T-cell (primary cell): ENCODE results near the gene CTNNB1. TPM values are rescaled to one million over a fixed set of nuclear protein-coding genes. Genes with fewer than 3 reads are reported as not detected.
A peak's percentile ranks its signal among the peaks of the same experiment; 100 is the strongest.

Experiments used
- ATAC-seq, 4 experiments: fragments of 200-7000 bp in 3 of 4; fragments of 150-1000 bp in 1 of 4; cut with Tn5 transposase; replicated peaks in 1 of 4; 1 replicate in 3 of 4; 2 replicates in 1 of 4; pipeline ENCODE4 v1.10.0; 2021; ENCODE audit warnings: moderate library complexity in 3 of 4, mild to moderate bottlenecking in 2 of 4, moderate number of reproducible peaks in 1 of 4
- CTCF ChIA-PET, 2 donors: fragments of 300-600 bp; sonication (Branson Sonifier 250); formaldehyde crosslinking; loops; one replicate each; lab custom pipeline; 2022; ENCODE audit warnings: antibody characterized with exemption in 2 of 2; lab: Charles Lee
- POLR2A ChIA-PET, 2 donors: fragments of 300-600 bp; sonication (Branson Sonifier 250); formaldehyde crosslinking; loops; one replicate each; lab custom pipeline; 2022; ENCODE audit warnings: antibody characterized with exemption in 2 of 2; lab: Charles Lee
- DNase-seq, 35 experiments: peaks; one replicate each; pipeline versions ENCODE4 v3.0.0 to v3.0.0-alpha.2; 2013 to 2023
- H3K27ac ChIP-seq: one replicate; pipeline ENCODE4 v1.5.1; 2013; ENCODE audit warnings: low read length
- H3K27me3 ChIP-seq, 2 experiments: replicated peaks in 1 of 2; 1 replicate in 1 of 2; 2 replicates in 1 of 2; pipeline versions ENCODE4 v1.6.1 to v1.7.0; 2013; ENCODE audit warnings: low read length in 1 of 2, mixed read lengths in 1 of 2; ENCODE audit not compliant: control insufficient read depth in 2 of 2, insufficient read depth in 2 of 2; ENCODE audit errors: extremely low read depth in 1 of 2
- H3K36me3 ChIP-seq, 2 donors: 1 replicate in 1 of 2; 2 replicates in 1 of 2; pipeline versions ENCODE4 v1.6.1 to v1.7.0; 2013; ENCODE audit warnings: low read length in 1 of 2; ENCODE audit not compliant: control insufficient read depth in 2 of 2, insufficient read depth in 1 of 2; ENCODE audit errors: extremely low read depth in 1 of 2
- H3K4me1 ChIP-seq, 2 experiments: 1 replicate in 1 of 2; 2 replicates in 1 of 2; pipeline versions ENCODE4 v1.6.1 to v1.7.0; 2013; ENCODE audit warnings: low read length in 2 of 2, mixed read lengths in 1 of 2; ENCODE audit not compliant: insufficient read depth in 2 of 2, control insufficient read depth in 1 of 2; ENCODE audit errors: extremely low read depth in 1 of 2
- H3K4me3 ChIP-seq, 2 donors: 1 replicate in 1 of 2; 2 replicates in 1 of 2; pipeline versions ENCODE4 v1.5.1 to v1.7.0; 2013; ENCODE audit warnings: mild to moderate bottlenecking in 2 of 2, low read length in 1 of 2, moderate library complexity in 1 of 2; ENCODE audit not compliant: control insufficient read depth in 1 of 2; ENCODE audit errors: extremely low read depth in 1 of 2
- H3K9me3 ChIP-seq: 2 replicates; pipeline ENCODE4 v1.7.0; 2013
- H3K27ac Mint-ChIP-seq, 2 donors: one replicate each; pipeline ENCODE4 v1.8.0; 2020 to 2021; ENCODE audit warnings: mild to moderate bottlenecking in 2 of 2, mixed read lengths in 2 of 2
- H3K27me3 Mint-ChIP-seq, 2 donors: one replicate each; pipeline ENCODE4 v1.8.0; 2021 to 2022; ENCODE audit warnings: mixed read lengths in 2 of 2
- H3K36me3 Mint-ChIP-seq: one replicate; pipeline ENCODE4 v1.8.0; 2021; ENCODE audit warnings: mixed read lengths
- H3K4me1 Mint-ChIP-seq, 3 donors: one replicate each; pipeline ENCODE4 v1.8.0; 2020 to 2022; ENCODE audit warnings: mixed read lengths in 3 of 3, mild to moderate bottlenecking in 1 of 3
- H3K4me3 Mint-ChIP-seq, 3 donors: one replicate each; pipeline ENCODE4 v1.8.0; 2020 to 2022; ENCODE audit warnings: mild to moderate bottlenecking in 3 of 3, mixed read lengths in 3 of 3, moderate library complexity in 3 of 3
- H3K9me3 Mint-ChIP-seq, 3 donors: one replicate each; pipeline ENCODE4 v1.8.0; 2020 to 2022; ENCODE audit warnings: mixed read lengths in 3 of 3
- WGBS: methylation state at CpG from one replicate; pipeline ENCODE4 v1.1.5; 2013; ENCODE audit warnings: missing lambda C conversion rate; ENCODE audit not compliant: insufficient coverage; 5-methylcytosine and 5-hydroxymethylcytosine counted together
- total RNA-seq, 35 experiments: library from RNA in 6 of 35; stranded (reverse) in 6 of 35; fragments of 120-200 nt in 1 of 35; gene quantifications; one replicate each; pipeline versions ENCODE4 v1.2.1 to v1.2.4 and lab custom pipeline; 2013 to 2026

CTNNB1 gene
- total RNA-seq, 5 donors from 2014 or later (not counting 1 experiment from before 2014, with no cell fraction given) = 147 to 180 (median 173) TPM

- Histone ChIP-seq H3K4me1 (peaks cover 18 to 20% of the 10 kb centered on the region in 2 experiments), H3K36me3 (no peaks in the 10 kb centered on the region), H3K27me3 (no peaks in the 10 kb centered on the region), H3K27ac (no peak overlapping the region), H3K4me3 (no peak overlapping the region), H3K9me3 (no peaks in the 10 kb centered on the region)
- peaks cover 7% of the 10 kb centered on the region for H3K36me3 Mint-ChIP-seq
- ChIA-PET CTCF (no interaction called here), POLR2A (interaction anchor here in 1 of 2 donors (0.6 kb wide), 1 partner anchor 17 kb away, joined by 3 read pairs; no protein-coding TSS in a partner anchor)
- H3K27me3 Mint-ChIP-seq = no peaks in the 10 kb centered on the region
- H3K4me1 Mint-ChIP-seq = peaks cover 90 to 92% (median 90%) of the 10 kb centered on the region in 3 donors
- DNase-seq (no peak), ATAC-seq (peak in 2 of 4 experiments; percentile 17 to 23)
- peak overlapping the region in 1 of 2 donors; percentile 7 for H3K27ac Mint-ChIP-seq
- H3K9me3 Mint-ChIP-seq = no peaks in the 10 kb centered on the region
- H3K4me3 Mint-ChIP-seq = peak overlapping the region in 2 of 3 donors; percentile 0 to 39
- WGBS = no CpG with 5 or more reads among the region's 1 CpG
These were observed 17.7 kb downstream of the CTNNB1 start for GRCh38 chr3:41216993-41217392.

GRCh38 chr3:41219424-41219823 is 20.1 kb downstream of the CTNNB1 start:
- ATAC-seq (no peak), DNase-seq (no peak)
- Histone ChIP-seq H3K27me3 (no peaks in the 10 kb centered on the region), H3K36me3 (peaks cover 6 to 7% of the 10 kb centered on the region in 2 donors), H3K9me3 (no peaks in the 10 kb centered on the region), H3K4me1 (peaks cover 13 to 19% of the 10 kb centered on the region in 2 experiments), H3K27ac (no peak overlapping the region), H3K4me3 (no peak overlapping the region)
- peaks cover 6% of the 10 kb centered on the region for H3K36me3 Mint-ChIP-seq
- CTCF ChIA-PET = interaction anchor here (0.9 to 1.5 kb wide), 3 partner anchors 12 to 17 kb away, joined by 3 to 5 read pairs (median 4); no protein-coding TSS in a partner anchor
- WGBS = no CpG with 5 or more reads among the region's 1 CpG
- H3K4me3 Mint-ChIP-seq = peak overlapping the region in 1 of 3 donors; percentile 7
- H3K9me3 Mint-ChIP-seq = no peaks in the 10 kb centered on the region
- no peak overlapping the region for H3K27ac Mint-ChIP-seq
- H3K27me3 Mint-ChIP-seq = no peaks in the 10 kb centered on the region
- POLR2A ChIA-PET = no interaction called here
- peaks cover 79 to 83% (median 81%) of the 10 kb centered on the region in 3 donors for H3K4me1 Mint-ChIP-seq

- Histone ChIP-seq H3K9me3 (no peaks in the 10 kb centered on the region), H3K27me3 (no peaks in the 10 kb centered on the region), H3K27ac (no peak overlapping the region), H3K4me1 (peaks cover 12 to 14% of the 10 kb centered on the region in 2 experiments), H3K4me3 (no peak overlapping the region), H3K36me3 (peaks cover 16 to 23% of the 10 kb centered on the region in 2 donors)
- Mint-ChIP-seq H3K36me3 (peaks cover 20% of the 10 kb centered on the region), H3K4me1 (peaks cover 73 to 78% (median 73%) of the 10 kb centered on the region in 3 donors), H3K4me3 (peak overlapping the region in 1 of 3 donors; percentile 11), H3K27me3 (no peaks in the 10 kb centered on the region), H3K9me3 (no peaks in the 10 kb centered on the region), H3K27ac (peak overlapping the region; percentile 17 to 75)
- ATAC-seq (no peak), DNase-seq (no peak)
- CTCF ChIA-PET = interaction anchor here in 1 of 2 donors (1.5 kb wide), 1 partner anchor 15 kb away, joined by 4 read pairs; no protein-coding TSS in a partner anchor
- WGBS = no CpG with 5 or more reads among the region's 7 CpGs
- POLR2A ChIA-PET = interaction anchor here (0.6 to 1.0 kb wide), 2 partner anchors 12 to 22 kb away, joined by 4 to 17 read pairs; partner anchors contain the start of gene CTNNB1 (in 1 of the 2)
These were observed 21.8 kb downstream of the CTNNB1 start for GRCh38 chr3:41220906-41221677.

GRCh38 chr3:41222012-41222411 is 22.7 kb downstream of the CTNNB1 start:
- Histone ChIP-seq H3K4me3 (no peak overlapping the region), H3K36me3 (peaks cover 16 to 32% of the 10 kb centered on the region in 2 donors), H3K27ac (no peak overlapping the region), H3K9me3 (no peaks in the 10 kb centered on the region), H3K4me1 (peaks cover 5 to 12% of the 10 kb centered on the region in 2 experiments), H3K27me3 (no peaks in the 10 kb centered on the region)
- DNase-seq (no peak), ATAC-seq (no peak)
- WGBS = 80% methylated on average over 1 of the region's 2 CpGs
- ChIA-PET POLR2A (no interaction called here), CTCF (no interaction called here)
- Mint-ChIP-seq H3K9me3 (no peaks in the 10 kb centered on the region), H3K27ac (peak overlapping the region; percentile 50 to 53), H3K4me3 (no peak overlapping the region), H3K36me3 (peaks cover 28% of the 10 kb centered on the region), H3K4me1 (peaks cover 74 to 79% (median 75%) of the 10 kb centered on the region in 3 donors), H3K27me3 (no peaks in the 10 kb centered on the region)

- H3K4me3 ChIP-seq = no peak overlapping the region
- ChIA-PET POLR2A (no interaction called here), CTCF (no interaction called here)
- no peaks in the 10 kb centered on the region for H3K9me3 ChIP-seq
- DNase-seq = no peak
- H3K4me1 ChIP-seq = peaks cover 2 to 11% of the 10 kb centered on the region in 2 experiments
- H3K4me1 Mint-ChIP-seq = peaks cover 70 to 77% (median 73%) of the 10 kb centered on the region in 3 donors
- H3K9me3 Mint-ChIP-seq = no peaks in the 10 kb centered on the region
- no peak overlapping the region for H3K4me3 Mint-ChIP-seq
- no peak for ATAC-seq
- H3K27ac Mint-ChIP-seq = peak overlapping the region in 1 of 2 donors; percentile 27
- peaks cover 16 to 37% of the 10 kb centered on the region in 2 donors for H3K36me3 ChIP-seq
- H3K36me3 Mint-ChIP-seq = peaks cover 32% of the 10 kb centered on the region
- H3K27ac ChIP-seq = no peak overlapping the region
- no peaks in the 10 kb centered on the region for H3K27me3 ChIP-seq
- H3K27me3 Mint-ChIP-seq = no peaks in the 10 kb centered on the region
- no CpG with 5 or more reads among the region's 3 CpGs for WGBS
These were observed 23.2 kb downstream of the CTNNB1 start for GRCh38 chr3:41222501-41222900.

- DNase-seq (no peak), ATAC-seq (no peak)
- Mint-ChIP-seq H3K27me3 (no peaks in the 10 kb centered on the region), H3K4me3 (no peak overlapping the region), H3K4me1 (peaks cover 66 to 79% (median 75%) of the 10 kb centered on the region in 3 donors), H3K36me3 (peaks cover 38% of the 10 kb centered on the region), H3K27ac (peak overlapping the region in 1 of 2 donors; percentile 27), H3K9me3 (no peaks in the 10 kb centered on the region)
- ChIA-PET POLR2A (no interaction called here), CTCF (no interaction called here)
- no peaks in the 10 kb centered on the region for H3K9me3 ChIP-seq
- H3K4me1 ChIP-seq = peaks cover 0 to 11% of the 10 kb centered on the region in 2 experiments
- H3K27me3 ChIP-seq = no peaks in the 10 kb centered on the region
- H3K27ac ChIP-seq = no peak overlapping the region
- H3K36me3 ChIP-seq = peaks cover 16 to 43% of the 10 kb centered on the region in 2 donors
- no peak overlapping the region for H3K4me3 ChIP-seq
- WGBS = no CpG with 5 or more reads among the region's 2 CpGs
These were observed 23.8 kb downstream of the CTNNB1 start for GRCh38 chr3:41223078-41223477.
